C4-2B (cell line): ENCODE data around the gene CEMIP.
"Not testable (repeated sequence)": the region's sequence is repeated elsewhere in the genome, so short reads cannot be mapped to it uniquely, and the experiment has no call there.

Experiments
- H3K27ac ChIP-seq: fragments of 450-650 bp; 2 replicates; pipeline ENCODE4 v1.5.1; 2017
- CTCF ChIP-seq: fragments of 450-650 bp; conservative IDR thresholded peaks from 2 replicates; pipeline ENCODE4 v1.5.1; 2017; ENCODE audit warnings: mild to moderate bottlenecking
- ZFX ChIP-seq: fragments of 450-650 bp; IDR thresholded peaks from 2 replicates; pipeline ENCODE4 v1.6.1; 2017

Gene CEMIP

DNA sequence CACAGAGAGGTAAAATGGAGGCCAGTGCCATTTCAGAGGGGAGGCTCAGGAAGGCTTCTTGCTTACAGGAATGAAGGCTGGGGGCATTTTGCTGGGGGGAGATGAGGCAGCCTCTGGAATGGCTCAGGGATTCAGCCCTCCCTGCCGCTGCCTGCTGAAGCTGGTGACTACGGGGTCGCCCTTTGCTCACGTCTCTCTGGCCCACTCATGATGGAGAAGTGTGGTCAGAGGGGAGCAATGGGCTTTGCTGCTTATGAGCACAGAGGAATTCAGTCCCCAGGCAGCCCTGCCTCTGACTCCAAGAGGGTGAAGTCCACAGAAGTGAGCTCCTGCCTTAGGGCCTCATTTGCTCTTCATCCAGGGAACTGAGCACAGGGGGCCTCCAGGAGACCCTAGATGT is 170.6 kb downstream of the CEMIP start:
- H3K27ac ChIP-seq, result no peak overlapping the region
- TF ChIP-seq CTCF (no peak), ZFX (no peak)

- no peak for TF ChIP-seq ZFX
- TF ChIP-seq CTCF, result no peak
- H3K27ac ChIP-seq, result no peak overlapping the region
Measured at GRCh38 chr15:80950291-80951078, 171.3 kb downstream of the CEMIP start.

DNA sequence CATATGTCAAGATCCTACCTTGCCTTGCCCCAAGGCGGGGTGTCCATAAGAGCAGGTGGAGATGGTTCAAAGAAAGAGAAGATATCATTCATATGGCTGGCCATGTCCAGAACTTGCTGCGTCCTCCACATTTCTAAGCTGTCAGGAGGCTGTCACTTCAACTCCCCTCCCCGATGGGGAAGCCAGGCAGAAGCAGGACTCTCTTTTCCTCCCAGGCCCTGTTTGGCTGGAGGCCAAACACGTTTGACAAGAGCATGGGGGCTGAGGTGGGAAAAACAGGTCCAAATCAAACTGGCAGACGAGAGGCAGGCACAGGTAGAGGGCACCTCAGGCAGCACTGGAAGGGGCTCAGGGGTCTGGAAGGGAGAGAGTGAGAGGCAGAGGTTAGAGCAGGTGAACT is 172.8 kb downstream of the CEMIP start:
- H3K27ac ChIP-seq, result no peak overlapping the region
- TF ChIP-seq CTCF (no peak), ZFX (no peak)

DNA sequence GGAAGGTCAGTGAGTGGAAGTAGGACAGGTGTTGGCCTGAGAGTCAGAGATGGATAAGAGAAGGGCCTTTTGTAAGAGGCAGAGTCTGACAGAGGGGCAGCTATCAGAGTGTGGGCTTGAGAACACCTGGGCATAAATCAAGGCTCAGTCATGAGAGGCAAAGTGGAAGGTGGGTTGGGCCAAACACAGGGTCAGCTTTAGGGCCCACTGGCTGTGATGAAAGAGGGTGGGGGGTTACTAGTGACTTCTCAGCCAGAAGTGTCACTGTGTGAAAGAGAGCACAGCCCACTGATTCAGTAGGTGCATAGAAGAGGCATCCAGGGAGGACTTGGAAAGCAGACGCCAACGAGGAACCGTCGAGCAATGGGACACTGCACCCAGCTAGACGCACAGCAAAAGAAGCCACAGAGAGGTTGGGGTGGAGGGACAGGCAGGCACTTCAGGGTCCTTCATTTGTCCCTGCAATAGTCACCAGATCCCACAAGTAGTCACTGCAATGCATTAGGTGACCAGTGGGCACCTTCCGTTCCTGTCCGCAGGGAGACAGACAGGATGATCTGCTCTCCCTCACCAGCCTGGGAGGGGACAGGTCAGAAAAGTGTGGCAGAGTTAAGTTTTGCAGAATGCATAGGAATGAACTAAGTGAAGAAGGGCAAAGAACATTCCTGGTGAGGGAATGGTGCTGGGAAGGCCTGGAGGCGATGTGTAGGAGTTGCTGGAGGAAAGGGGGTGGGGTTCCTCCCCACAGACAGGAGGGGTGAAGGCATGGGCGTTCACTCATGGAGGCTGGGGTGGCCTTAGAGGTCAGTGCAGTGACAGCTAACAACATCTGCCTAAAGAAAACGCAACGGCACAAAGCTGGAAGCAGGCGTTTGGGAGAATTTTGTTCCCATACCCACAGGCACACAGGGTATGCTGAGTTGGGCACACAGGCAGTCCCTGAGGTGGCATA is 174.1 kb downstream of the CEMIP start:
- TF ChIP-seq ZFX (no peak), CTCF (no peak)

GRCh38 chr15:80953953-80954778 is 175.0 kb downstream of the CEMIP start:
- H3K27ac ChIP-seq, result no peak overlapping the region
- TF ChIP-seq ZFX, result no peak

More for the DNA sequence above, 174.1 kb downstream of the CEMIP start:
- no peak overlapping the region for H3K27ac ChIP-seq

GRCh38 chr15:80955571-80956452 is 176.6 kb downstream of the CEMIP start:
- H3K27ac ChIP-seq, result not testable (repeated sequence)

- no peak overlapping the region for H3K27ac ChIP-seq
- TF ChIP-seq ZFX (no peak), CTCF (no peak)
Measured at GRCh38 chr15:80957556-80957955, 178.4 kb downstream of the CEMIP start.
